ENCODE data around the gene IGFBP2.

Gene IGFBP2

DNA sequence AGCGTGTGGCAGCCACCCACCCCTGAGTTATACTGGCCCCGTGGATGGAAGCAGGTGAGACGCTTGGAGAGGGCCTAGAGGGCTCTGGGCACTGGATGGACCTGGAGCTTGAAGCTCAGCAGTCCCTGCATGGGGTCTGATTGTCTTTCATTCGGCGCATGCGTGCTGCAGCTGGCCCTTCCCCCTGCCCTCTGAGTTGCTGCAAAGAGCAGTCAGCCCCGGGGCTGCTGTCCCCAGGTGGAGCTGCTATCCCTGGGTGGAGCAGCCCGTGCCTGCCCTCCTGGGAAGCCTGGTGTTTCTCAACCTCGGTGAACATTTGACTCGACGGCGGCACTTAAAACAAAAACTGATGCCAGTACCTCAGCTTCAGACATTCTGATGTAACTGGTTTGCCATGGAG, 32.5 kb downstream of the IGFBP2 start:
- DNase-seq: peak in 1 of 2 experiments; percentile 32

DNA sequence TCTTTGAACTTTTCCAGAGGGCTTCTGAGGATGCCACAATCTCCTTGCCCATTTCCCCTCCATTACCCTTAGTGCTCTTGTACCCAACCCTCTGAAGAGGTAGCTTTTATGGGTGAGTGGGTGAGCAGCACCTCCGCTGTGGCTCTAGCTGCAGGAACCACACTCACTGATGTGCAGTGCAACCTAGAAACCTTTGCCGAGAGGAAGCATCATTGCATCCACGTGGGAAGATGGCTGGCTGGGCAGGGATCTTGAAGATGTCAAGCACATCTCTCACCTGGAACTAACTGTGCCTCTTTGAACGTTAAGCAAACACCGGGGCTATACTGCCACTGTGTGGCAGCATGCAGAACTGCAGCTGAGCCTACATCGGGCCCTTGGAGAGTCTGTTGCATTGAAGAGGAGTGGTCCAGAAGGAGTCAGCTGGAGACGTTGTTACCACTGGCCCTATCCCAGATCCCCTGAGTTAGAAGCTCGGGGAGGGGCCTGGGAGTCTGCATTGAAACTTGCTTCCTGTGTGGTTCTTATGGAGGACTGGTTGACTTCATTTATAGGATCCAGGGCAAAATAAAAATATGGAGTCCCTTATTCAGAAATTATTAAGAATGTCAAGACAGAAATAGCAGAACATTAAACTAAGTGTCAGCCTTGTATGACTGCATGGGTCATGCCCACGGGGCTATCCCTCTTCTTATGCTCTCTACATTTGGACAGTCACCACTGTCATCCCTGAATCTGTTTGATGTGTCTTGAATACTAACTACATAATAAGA, 33.4 kb downstream of the IGFBP2 start:
- DNase-seq: peak; percentile 52 to 75

- no peak for DNase-seq
Measured at GRCh38 chr2:216670266-216671080, 37.3 kb downstream of the IGFBP2 start.

DNA sequence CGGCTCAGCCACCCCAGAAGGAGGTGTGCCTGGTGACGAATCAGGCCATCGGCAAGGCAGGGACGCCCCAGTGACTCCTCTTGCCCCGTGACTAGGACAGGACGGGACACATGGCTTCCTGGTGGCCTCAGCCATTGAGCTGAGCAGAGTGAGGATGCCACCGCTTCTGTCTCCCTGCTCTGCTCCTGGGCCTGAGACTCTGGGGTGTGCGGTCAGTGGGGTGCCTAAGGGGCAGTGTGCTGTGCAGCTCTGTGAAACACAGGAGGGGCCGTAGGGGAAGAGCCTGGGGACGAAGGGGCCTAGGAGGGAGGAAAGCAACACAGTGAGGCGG, 37.8 kb downstream of the IGFBP2 start:
- DNase-seq: no peak

DNA sequence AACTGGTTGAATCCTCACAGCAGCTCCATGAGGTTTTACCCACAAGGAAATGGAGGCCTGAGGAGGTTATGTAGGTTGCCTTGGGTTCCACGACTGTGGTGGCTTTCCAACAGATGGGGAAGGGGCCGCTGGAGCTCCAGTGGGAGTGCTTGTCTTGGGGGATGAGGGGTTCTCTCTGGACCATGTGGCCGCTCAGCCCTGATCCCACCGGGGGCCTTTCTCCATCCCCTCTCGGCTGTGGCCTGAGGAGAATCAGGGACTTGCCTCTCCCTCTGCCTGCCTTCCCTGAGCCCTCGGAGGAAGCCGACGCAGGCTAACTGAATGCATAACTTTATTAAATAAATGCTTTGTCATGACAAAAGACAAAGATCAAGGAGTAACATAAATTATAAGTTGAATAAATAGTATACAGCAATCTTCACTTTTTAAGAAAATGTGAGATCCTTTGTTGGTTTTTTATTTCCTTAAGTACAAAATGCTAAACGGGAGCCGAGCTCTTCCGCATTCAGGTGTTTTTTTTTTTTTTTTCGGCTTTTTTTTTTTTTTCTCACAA, 38.6 kb downstream of the IGFBP2 start:
- DNase-seq: no peak

- DNase-seq: no peak
Measured at GRCh38 chr2:216672466-216672865, 39.2 kb downstream of the IGFBP2 start.

DNA sequence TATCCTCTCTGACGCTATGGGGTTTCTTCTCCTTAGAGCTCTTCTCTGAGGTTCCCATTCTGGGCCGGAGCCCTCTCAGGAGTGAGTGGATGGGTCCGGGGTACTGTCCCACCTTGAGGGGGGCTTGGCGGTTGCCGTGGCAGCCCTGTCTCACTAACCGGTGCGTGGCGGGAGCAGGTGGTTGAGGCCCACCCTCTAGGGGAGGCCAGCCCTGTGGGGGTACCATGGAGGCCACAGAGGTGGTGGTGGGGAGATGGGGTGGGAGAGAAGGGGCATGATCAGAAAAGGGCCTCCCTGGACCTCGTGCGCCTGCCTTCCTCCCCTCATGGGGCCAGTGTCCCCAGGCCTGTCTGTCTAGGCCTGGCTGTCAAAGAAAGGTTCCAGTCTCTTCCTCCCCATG, 39.8 kb downstream of the IGFBP2 start:
- DNase-seq: no peak

DNA sequence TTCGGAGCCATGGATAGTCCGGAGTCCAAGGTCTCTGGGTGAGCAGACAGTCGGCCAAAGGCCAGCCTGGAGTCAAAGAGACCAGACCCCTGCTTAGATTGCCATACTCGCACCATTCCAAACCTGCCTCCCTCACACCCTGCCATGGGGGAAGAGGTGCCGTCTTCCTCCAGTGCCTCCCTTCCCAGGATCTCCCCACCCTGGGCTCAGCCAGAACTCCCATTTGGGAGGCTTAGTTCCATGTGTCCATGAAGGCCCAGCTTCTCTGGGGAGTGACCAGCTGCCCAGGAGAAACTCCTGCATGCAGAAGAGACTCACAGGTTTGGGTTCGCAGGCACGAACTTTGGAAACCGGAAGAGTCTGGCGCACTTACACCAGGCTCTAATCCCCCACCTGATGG, 40.4 kb downstream of the IGFBP2 start:
- no peak for DNase-seq

GRCh38 chr2:216674376-216674775, 41.2 kb downstream of the IGFBP2 start:
- no peak for DNase-seq

DNA sequence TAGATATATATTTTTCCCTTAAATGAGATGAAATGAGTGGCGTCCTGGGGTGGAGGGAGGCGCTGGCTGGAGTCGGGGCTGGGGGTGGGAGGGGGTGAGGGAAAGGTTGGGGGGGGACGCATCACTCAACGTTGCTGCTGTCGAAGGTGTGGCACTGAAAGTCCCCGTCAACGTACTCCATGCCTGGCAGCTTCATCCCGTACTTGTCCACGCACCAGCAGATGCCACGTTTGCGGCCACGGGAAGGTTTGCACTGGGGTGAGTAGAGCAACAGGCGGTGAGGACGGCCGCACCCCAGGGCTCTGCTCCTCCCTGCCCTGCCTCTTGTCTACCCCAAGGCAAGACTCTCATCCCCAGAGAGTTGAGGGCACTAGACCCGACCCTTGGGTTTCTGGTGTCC, 43.4 kb downstream of the IGFBP2 start:
- DNase-seq: no peak

DNA sequence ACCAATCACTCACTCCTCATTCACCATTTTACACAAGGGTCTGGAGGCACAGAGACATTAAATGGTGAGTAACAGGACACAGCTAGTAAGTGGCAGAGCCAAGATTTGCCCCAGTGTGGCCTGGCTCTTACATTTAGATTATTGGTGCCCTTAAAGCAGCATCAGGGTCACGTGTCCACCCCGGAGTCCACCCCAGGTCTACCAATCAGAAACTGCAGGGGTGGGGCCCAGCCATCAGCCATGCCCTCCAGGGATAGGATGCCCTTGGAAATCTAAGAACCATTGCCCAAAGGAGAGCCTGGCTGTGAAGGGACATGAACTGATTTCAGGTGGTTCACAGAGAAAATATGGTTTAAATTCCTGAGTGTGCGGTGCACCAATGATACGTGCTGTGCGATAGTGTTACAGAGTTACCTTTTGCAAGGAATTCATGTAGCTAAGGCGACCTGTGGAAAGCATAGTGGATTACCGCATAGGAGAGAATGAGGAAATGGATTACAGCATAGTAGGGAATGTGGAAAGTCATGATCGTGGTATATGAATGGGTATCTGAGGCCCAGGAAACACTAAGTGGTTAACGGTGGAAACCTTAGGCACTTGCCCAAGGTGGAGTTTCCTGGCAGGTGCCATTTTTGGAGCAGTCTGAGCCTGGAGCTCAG, 44.3 kb downstream of the IGFBP2 start:
- no peak for DNase-seq

DNA sequence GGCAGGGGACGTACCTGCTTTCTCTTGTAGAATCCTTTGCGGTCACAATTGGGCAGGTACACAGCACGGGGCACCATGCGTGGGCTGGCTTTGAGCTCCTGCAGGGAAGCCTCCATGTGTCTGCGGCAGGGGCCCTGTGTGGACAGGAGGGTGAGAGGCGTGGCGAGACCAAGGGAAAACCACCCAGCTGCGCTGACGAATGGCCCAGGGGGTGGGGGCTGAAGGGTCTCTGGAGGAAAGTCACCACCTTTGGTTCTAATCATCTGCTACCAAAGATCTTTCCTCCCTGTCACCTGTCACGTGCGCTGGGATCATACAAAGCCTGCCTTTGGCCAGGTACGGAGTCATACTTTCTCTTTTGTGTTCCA, 44.9 kb downstream of the IGFBP2 start:
- no peak for DNase-seq

DNA sequence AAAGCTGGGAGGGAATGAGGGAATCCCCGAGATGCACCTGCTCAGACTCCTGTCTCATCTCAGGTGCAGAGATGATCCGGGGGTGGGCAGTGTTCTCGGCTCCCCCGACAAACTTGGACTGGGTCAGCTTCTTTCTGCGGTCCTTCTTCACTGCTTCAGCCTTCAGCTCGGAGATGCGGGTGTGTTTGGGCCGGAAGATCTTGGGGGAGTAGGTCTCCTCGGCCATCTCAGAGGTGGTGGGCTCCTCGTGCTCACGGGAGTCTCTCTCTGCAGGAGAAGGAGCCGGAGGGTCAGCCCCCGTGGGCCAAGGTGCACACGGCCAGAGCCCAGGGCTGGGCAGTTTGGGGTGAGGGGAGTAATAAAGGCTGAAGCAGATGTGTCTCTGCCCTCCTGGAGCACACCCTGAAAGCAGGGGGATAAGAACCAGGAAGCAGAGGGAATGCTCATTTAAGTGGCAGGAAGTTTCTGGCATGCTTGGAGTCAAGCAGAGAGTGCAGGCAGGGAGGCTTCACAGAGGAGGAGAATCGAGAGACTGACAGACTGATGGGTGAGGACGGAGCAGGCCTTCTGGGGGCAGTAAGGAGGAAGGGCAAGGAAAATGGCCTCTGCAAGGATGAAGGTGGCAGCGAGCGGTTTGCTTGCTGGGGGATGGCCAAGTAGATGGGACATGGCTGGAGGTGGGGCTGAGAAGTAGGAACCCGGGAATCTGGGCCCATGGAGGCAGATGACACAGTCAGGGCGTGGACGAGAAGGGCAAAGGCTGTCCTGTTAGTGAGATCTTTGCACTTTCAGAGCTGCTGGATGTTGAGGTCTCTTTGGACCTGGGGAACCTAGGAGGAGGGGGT, 45.8 kb downstream of the IGFBP2 start:
- no peak for DNase-seq

DNA sequence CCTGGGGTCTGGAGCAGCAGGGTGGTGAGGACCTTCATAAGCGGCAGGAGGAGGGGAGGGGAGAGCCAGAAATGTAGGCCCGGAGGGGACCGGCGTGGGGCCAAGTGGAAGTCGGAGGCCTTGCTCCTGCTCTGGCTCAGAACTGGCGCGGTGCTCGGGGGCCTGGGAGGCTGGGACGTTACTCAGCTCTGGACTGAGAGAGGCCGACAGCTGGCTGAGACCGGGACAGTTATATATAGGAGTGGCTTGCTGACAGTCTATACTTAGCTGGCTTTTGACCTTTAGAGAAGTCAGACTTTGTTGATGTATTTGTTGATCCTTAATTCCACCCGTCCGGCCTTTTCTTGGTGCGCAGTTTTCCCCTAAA, 46.4 kb downstream of the IGFBP2 start:
- DNase-seq: no peak

DNA sequence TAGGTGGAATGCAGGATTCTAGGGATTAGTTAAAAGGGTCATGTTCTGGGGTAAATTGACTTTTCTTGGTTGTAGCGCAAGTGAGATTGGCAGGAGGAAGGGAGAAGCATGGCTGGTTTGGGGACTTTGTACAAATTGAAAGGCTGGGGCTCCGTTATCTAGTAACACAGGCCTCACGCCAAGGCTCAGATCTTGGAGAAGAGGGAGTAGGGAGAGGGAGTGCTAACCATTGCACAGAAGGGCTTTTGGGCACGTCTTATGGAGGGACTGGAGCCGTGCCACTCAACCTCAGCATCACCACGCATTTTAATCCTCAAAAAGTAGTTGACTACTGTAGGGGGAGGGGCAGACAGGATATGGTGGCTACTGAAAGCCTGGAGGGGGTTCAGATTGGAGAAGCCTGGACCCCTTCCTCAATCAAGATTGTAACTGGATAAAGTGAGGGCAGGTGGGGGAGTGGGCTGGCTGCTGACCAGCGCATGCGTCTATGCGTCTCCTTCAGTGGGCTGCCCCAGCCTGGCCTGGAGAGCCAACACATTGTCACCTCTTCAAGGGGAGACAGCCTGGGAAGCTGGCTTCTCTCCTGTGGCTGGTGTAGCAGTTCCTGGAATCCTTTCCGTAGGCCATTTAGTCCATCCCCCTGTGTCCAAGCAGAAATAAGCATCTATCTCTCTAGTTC, 47.9 kb downstream of the IGFBP2 start:
- no peak for DNase-seq

DNA sequence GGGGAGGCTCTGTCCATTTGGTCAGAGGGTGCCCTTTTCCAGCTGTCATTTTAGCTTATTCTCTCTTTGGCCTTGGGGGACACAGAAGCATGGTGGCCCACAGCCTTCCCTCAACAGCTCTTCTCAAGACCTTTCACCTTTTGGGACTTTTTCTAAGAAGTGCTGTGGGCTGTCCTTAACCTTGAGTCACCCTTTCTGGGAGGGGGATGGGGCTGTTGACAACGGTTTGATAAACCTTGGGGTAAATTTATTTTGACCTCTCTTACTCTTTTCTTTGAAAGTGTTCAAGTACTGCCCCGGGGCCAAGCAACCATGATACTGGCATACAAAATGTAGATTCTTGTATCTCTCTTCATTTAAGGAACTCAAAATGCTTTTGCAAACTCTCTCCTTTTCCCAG, 48.5 kb downstream of the IGFBP2 start:
- DNase-seq: no peak

DNA sequence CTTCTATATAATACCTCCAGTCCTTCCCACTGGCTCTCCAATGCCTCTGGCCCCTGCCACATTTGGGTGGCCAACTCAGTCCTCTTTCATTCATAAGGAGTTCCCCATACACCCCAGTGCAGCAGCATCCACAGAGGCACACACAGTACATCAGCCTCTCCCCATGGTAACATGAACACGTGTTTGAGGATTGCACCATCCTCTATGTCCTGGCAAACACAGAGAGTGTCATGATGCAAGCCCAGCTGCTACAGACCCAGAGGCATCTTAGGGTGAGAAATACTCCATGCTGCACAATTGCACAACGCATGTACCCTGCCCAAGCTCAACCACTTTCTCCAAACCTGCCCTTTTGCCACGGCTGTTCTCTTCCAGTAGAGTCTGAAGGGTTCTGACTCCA, 50.6 kb downstream of the IGFBP2 start:
- DNase-seq: peak; percentile 44 to 55

DNA sequence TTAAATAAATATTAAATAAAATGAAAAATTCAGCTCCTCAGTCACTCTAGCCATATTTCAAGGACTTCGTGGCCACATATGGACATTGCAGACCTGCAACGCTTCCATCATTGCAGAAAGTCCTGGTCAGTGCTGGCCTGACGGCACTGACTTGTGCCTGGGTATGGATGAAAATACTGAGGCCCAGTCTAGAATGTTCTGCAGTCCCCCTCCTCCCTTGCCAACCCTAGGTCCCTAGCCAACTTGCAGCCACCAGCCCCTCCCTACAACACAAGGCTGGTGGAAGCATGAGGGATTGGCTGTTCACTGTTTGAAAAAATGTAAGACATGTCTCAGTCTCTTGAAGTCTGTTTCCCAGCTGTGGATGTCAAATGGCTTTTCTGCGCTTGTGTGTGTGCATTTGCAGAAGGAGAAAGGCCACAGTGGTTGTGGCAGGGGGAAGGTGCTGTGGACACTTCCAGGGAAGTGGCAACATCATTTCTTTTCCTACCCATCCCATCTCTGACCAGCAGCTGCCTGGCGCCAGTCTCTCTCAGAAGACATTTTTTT, 52.2 kb downstream of the IGFBP2 start:
- DNase-seq: no peak

DNA sequence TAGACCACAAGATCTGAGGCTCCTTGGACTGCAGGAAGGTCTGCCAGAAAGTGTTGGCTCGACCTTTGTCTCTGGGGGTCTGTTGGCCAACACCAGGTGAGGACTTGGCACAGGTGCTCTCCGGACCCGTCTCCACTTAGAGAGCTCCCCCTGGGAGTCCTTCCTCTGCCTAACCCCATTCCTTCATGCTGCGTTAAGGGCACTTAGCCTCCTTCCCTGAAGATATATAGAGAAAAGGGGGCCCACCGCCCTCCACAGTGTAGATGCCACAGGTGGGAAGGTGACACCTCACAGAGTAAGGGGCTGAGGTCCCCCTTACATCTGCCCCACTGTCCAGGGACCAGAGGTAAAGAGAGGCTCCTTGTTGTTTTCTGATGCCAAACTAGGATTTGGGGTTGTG, 53.9 kb downstream of the IGFBP2 start:
- no peak for DNase-seq

DNA sequence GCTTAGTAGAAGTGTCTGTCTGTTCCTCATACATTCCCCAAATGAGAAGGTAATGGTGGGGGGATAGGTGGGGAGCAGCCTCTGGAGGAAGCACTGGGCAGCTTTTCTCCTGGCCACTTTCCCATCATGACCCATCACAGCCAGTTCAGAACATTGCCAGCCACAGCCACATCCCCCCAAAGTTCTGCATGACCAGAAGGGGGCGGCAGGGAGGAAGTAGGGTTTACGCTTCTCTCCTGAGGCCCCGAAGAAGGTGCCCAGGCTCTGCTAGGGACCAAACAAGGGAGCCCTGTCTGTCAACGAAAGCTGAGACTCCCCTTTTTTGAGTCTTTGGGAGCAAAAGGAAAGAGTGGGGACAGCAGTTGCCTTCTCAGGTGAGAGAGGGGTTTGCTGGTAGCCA, 54.4 kb downstream of the IGFBP2 start:
- peak in 1 of 2 experiments; percentile 19 for DNase-seq

DNA sequence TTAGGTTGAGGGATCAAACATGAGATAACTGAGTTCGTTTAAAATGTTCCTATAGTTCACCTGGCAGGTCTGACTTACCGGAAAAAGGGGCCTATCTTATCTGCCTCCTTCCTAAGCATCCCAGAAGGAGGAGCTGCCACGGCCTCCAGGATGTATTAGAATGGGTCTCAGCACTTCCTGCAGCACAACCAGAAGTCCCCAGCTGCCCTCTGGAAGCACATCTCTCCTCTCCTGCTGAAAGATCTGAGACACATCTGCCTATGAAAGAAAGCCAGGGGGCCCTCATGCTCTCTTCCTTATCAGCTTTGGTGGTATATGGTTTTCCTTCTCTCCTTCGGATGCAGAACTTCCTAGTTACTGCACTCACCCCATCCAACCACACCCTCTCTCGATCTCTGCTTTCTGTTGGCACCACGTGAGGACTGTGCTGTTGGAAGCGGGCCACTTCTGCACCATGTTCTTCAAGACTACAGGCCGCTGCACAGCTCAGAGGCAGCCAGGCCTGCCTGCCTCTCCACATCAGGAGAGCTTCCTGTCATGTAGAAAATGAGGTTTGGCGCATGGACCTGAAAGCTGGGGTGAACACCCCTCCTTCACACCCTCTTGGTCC, 55.6 kb downstream of the IGFBP2 start:
- no peak for DNase-seq

DNA sequence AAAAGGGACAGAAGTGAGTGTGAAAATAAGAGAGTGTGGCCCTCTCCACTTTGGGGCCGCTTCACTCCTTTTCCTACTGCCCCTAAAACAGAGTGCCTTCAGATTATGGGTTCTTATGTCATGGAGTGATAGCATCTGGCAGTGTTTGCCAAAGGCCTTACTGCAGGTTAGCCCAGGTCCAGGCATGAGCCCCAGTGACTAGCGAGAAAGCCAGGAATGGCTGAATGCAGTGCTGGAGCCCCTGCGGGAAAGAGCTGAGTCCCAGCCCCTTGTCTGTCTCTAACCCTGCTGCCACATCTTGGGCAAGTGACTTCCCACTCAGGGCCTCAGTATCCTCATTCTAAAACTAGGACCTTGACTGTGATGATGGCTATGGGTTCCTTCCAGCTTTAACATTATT, 56.2 kb downstream of the IGFBP2 start:
- no peak for DNase-seq

Measured in SHP77 (cell line).